Lower leg skin (tissue), 4 donors: ENCODE measurements around the gene TYMP. TPM values are rescaled to one million over a fixed set of nuclear protein-coding genes. Genes with fewer than 3 reads are reported as not detected.

Experiments
- DNase-seq, 2 donors: peaks; one replicate each; pipeline ENCODE4 v3.0.0-alpha.2; 2019; ENCODE audit warnings: low spot score in 2 of 2
- H3K4me3 ChIP-seq: fragments of 200-600 bp; sonication (generic); 2 replicates; pipeline ENCODE4 v1.5.1; 2017; ENCODE audit warnings: mild to moderate bottlenecking, low read depth; ENCODE audit not compliant: poor library complexity, severe bottlenecking
- CTCF ChIP-seq, 3 donors: fragments of 450-650 bp; IDR thresholded peaks; one replicate each; pipeline ENCODE4 v1.5.1; 2016; ENCODE audit warnings: antibody characterized with exemption in 3 of 3, mild to moderate bottlenecking in 3 of 3, moderate library complexity in 2 of 3
- POLR2A ChIP-seq, 2 donors: fragments of 450-650 bp; IDR thresholded peaks; one replicate each; pipeline ENCODE4 v1.6.1; 2016 to 2017; ENCODE audit warnings: antibody characterized with exemption in 2 of 2, mild to moderate bottlenecking in 1 of 2, moderate library complexity in 1 of 2
- WGBS, 2 donors: methylation state at CpG; one replicate each; pipeline ENCODE4 v1.1.5; 2018; 5-methylcytosine and 5-hydroxymethylcytosine counted together
- intact Hi-C: fragments of 100-400 bp; cut with DNase I; formaldehyde crosslinking; loops from one replicate; pipeline ENCODE4 v1.15.0; 2023; ENCODE audit warnings: low total_unique reads
- total RNA-seq, 4 donors: library from RNA; depleted of rRNA; stranded (reverse); fragments of >200 nt; gene quantifications; one replicate each; pipeline ENCODE4 v1.1.0, GENCODE V29; 2016

Gene TYMP
- total RNA-seq, 4 donors from 2014 or later: 23.6 to 63.3 (median 33.5) TPM

GRCh38 chr22:50548921-50549790, 19.3 kb upstream of the TYMP start:
- WGBS, 2 donors: 80 to 84% methylated on average over 37 to 41 of the region's 68 CpGs
- H3K4me3 ChIP-seq: no peak overlapping the region
- DNase-seq: no peak
- intact Hi-C loops: no loop called here
- no peak for TF ChIP-seq POLR2A (IDR thresholded peaks at IDR 0.05)
- no peak for TF ChIP-seq CTCF (IDR thresholded peaks at IDR 0.05)

DNA sequence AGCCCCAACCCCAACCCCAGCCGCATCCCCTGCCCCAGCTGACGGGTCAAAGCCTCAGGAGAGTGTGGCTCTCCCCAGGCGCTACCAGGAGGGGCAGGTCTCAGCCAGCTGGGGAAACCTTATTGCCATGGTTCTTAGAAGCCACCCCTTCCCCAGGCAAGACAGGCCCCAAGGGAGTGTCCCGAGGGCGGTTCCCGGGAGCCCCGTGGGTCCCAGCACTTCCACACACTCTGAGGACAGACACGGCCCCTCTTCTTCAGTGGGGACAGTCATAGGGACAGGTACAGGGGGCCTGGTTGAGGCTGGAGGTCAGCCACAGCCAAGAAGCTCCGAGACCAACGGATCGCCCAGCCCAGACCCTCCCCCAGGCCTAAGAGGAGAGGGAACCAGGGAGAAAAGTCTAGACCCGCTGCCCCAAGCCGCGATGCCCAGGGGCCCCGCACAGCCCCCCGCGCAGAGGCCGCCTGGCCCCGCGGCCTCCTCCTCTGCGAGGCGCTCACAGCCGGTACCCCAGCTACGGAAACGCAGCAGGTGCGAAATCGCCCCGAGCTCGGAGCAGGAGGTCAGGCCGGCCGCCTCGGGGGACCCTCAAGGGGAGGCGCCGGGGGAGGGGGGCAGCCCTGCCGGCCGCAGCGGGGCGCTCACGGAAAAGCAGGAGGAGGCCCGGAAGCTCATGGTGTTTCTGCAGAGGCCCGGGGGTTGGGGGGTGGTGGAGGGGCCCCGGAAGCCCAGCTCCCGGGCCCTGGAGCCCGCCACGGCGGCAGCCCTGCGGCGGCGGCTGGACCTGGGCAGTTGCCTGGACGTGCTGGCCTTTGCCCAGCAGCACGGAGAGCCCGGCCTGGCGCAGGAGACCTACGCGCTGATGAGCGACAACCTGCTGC, 18.5 kb upstream of the TYMP start:
- H3K4me3 ChIP-seq: no peak overlapping the region
- no peak for TF ChIP-seq POLR2A (IDR thresholded peaks at IDR 0.05)
- no peak for TF ChIP-seq CTCF (IDR thresholded peaks at IDR 0.05)
- no peak for DNase-seq
- 27 to 58% methylated on average over 7 to 26 of the region's 56 CpGs for WGBS, 2 donors
- intact Hi-C loops: no loop called here

DNA sequence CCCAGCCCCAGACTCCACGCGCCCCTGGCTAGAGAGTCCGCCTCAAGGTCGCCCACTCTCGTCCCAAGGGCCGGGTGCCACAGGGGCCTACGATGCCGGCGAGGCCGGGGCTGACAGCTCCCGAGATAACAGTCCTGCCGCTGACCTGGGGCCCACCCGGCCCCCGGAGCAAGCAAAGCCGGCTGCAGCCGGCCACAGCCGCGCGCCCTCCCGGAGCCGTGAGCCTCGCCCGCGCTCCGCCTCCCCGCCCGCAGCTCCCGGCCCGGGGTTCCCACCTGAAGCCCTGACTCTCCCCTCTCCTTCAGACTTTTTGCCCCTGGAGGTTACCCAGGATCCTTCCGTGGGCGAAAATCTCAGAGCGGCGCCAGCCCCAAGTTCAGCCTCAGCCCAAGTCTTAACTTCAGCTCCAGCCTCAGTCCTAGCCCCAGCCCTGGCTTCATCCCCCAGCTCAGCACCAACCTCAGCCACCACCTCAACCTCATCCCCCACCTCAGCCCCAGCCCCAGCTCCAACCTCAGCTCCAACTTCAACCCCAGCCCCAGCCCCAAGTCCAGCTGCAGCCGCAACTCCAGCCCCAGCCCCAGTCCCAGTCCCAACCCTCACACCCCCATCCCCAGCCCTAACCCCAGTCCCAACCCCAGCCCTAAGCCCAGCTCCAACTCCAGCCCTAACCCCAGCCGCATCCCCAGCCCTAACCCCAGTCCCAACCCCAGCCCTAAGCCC, 17.6 kb upstream of the TYMP start:
- TF ChIP-seq CTCF (IDR thresholded peaks at IDR 0.05): no peak
- TF ChIP-seq POLR2A (IDR thresholded peaks at IDR 0.05): no peak
- WGBS, 2 donors: 38 to 51% methylated on average over 24 to 34 of the region's 35 CpGs
- no peak for DNase-seq
- no peak overlapping the region for H3K4me3 ChIP-seq
- intact Hi-C loops: no loop called here

GRCh38 chr22:50546326-50547262, 16.8 kb upstream of the TYMP start:
- intact Hi-C loops: no loop called here
- H3K4me3 ChIP-seq: no peak overlapping the region
- WGBS, 2 donors: 72 to 73% methylated on average over 39 to 77 of the region's 78 CpGs
- no peak for TF ChIP-seq POLR2A (IDR thresholded peaks at IDR 0.05)
- TF ChIP-seq CTCF (IDR thresholded peaks at IDR 0.05): no peak
- no peak for DNase-seq
